SK-N-SH treated with all-trans-retinoic acid at 6 μM for 48 hours (cell line): ENCODE measurements around the gene FSD2.
"Not testable (repeated sequence)": the region's sequence is repeated elsewhere in the genome, so short reads cannot be mapped to it uniquely, and the experiment has no call there.

Source experiments
- ATAC-seq: fragments of 200-7000 bp; cut with Tn5 transposase; 3 replicates; pipeline ENCODE4 v1.9.1; 2020; ENCODE audit warnings: mild to moderate bottlenecking, moderate library complexity
- BACH2 ChIP-seq: fragments of 250-450 bp; sonication (Bioruptor Pico); IDR thresholded peaks from 2 replicates; pipeline ENCODE4 v1.9.0; 2021; ENCODE audit warnings: mild to moderate bottlenecking, borderline replicate concordance
- CSDC2 ChIP-seq: fragments of 250-450 bp; sonication (Bioruptor Pico); IDR thresholded peaks from 2 replicates; pipeline ENCODE4 v1.5.0; 2020; ENCODE audit warnings: mild to moderate bottlenecking, moderate library complexity
- CSRNP3 ChIP-seq: fragments of 250-450 bp; sonication (Bioruptor Pico); IDR thresholded peaks from 2 replicates; pipeline ENCODE4 v1.5.1; 2021; ENCODE audit warnings: mild to moderate bottlenecking, moderate library complexity
- ESRRG ChIP-seq: fragments of 250-450 bp; sonication (Bioruptor Pico); IDR thresholded peaks from 2 replicates; pipeline ENCODE4 v1.6.1; 2021; ENCODE audit warnings: mild to moderate bottlenecking
- GLIS3 ChIP-seq: fragments of 250-450 bp; sonication (Bioruptor Pico); IDR thresholded peaks from 2 replicates; pipeline ENCODE4 v1.5.0; 2020; ENCODE audit warnings: mild to moderate bottlenecking, moderate library complexity
- ISL1 ChIP-seq: fragments of 250-450 bp; sonication (Bioruptor Pico); IDR thresholded peaks from 2 replicates; pipeline ENCODE4 v2.1.2; 2022; ENCODE audit warnings: mild to moderate bottlenecking, moderate library complexity
- PPARA ChIP-seq: fragments of 250-450 bp; sonication (Bioruptor Pico); IDR thresholded peaks from 2 replicates; pipeline ENCODE4 v1.5.0; 2020; ENCODE audit warnings: mild to moderate bottlenecking, borderline replicate concordance
- RARB ChIP-seq: fragments of 250-450 bp; sonication (Bioruptor Pico); IDR thresholded peaks from 2 replicates; pipeline ENCODE4 v1.8.0; 2021; ENCODE audit warnings: mild to moderate bottlenecking, moderate library complexity
- SNAI2 ChIP-seq: fragments of 250-450 bp; sonication (Bioruptor Pico); IDR thresholded peaks from 2 replicates; pipeline ENCODE4 v1.5.0; 2020; ENCODE audit warnings: mild to moderate bottlenecking, moderate library complexity
- TCF4 ChIP-seq: fragments of 250-450 bp; sonication (Bioruptor Pico); IDR thresholded peaks from 2 replicates; pipeline ENCODE4 v1.8.0; 2021; ENCODE audit warnings: mild to moderate bottlenecking, moderate library complexity, borderline replicate concordance
- TOX ChIP-seq: fragments of 250-450 bp; sonication (Bioruptor Pico); IDR thresholded peaks from 2 replicates; pipeline ENCODE4 v1.8.0; 2021; ENCODE audit warnings: mild to moderate bottlenecking, moderate library complexity, borderline replicate concordance
- TSHZ2 ChIP-seq: fragments of 250-450 bp; sonication (Bioruptor Pico); IDR thresholded peaks from 2 replicates; pipeline ENCODE4 v1.5.0; 2020; ENCODE audit warnings: mild to moderate bottlenecking, moderate library complexity
- ZC3H10 ChIP-seq: fragments of 250-450 bp; sonication (Bioruptor Pico); IDR thresholded peaks from 2 replicates; pipeline ENCODE4 v1.5.1; 2021; ENCODE audit warnings: mild to moderate bottlenecking, moderate library complexity
- ZFP3 ChIP-seq: fragments of 250-450 bp; sonication (Bioruptor Pico); IDR thresholded peaks from 2 replicates; pipeline ENCODE4 v1.5.0; 2020; ENCODE audit warnings: mild to moderate bottlenecking, moderate library complexity
- ZFP30 ChIP-seq: fragments of 450-650 bp; formaldehyde crosslinking; IDR thresholded peaks from 2 replicates; pipeline ENCODE4 v1.5.0; 2022; ENCODE audit warnings: mild to moderate bottlenecking, moderate library complexity
- ZNF565 ChIP-seq: fragments of 450-650 bp; formaldehyde crosslinking; conservative IDR thresholded peaks from 2 replicates; pipeline ENCODE4 v1.5.0; 2020; ENCODE audit warnings: low read depth, mild to moderate bottlenecking, moderate library complexity
- ZNF70 ChIP-seq: fragments of 450-650 bp; formaldehyde crosslinking; IDR thresholded peaks from 2 replicates; pipeline ENCODE4 v1.5.0; 2020; ENCODE audit warnings: mild to moderate bottlenecking, moderate library complexity
- ZNF8 ChIP-seq: fragments of 450-650 bp; formaldehyde crosslinking; IDR thresholded peaks from 2 replicates; pipeline ENCODE4 v1.5.0; 2020; ENCODE audit warnings: mild to moderate bottlenecking, moderate library complexity
- TF ChIP-seq, protein P1 (sequence below): fragments of 250-450 bp; sonication (Bioruptor Pico); IDR thresholded peaks from 2 replicates; pipeline ENCODE4 v1.5.1; 2020; ENCODE audit warnings: low read depth, mild to moderate bottlenecking, moderate library complexity
- TF ChIP-seq, protein P2 (sequence below): fragments of 250-450 bp; sonication (Bioruptor Pico); IDR thresholded peaks from 2 replicates; pipeline ENCODE4 v1.8.0; 2021; ENCODE audit warnings: low read depth, mild to moderate bottlenecking, moderate library complexity, borderline replicate concordance
- TF ChIP-seq, protein P3 (sequence below): fragments of 250-450 bp; sonication (Bioruptor Pico); IDR thresholded peaks from 2 replicates; pipeline ENCODE4 v1.8.0; 2020; ENCODE audit warnings: mild to moderate bottlenecking, moderate library complexity, borderline replicate concordance

Gene FSD2

DNA sequence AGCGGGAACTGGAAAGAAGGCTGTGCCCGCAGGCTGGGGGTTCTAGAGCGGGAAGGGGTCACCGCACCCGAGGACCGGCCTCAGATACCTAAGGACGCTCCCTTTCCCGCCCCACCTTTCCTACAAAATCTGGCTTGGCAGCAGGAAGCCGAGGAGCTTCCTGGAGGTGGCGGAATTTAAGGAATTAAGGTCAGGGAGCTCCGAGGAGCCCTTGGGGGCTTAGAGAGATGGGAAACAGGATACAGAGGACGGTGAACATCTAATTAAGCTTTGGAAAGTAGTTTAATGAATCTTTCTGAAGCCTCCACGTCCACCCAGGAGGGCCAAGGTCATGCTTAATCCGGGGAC lies 95.7 kb downstream of the FSD2 start (continued):
- TF ChIP-seq CSRNP3 (CRISPR knock-in tag) (no peak), ZFP3 (CRISPR knock-in tag) (no peak), ZNF8 (CRISPR knock-in tag) (no peak), ZC3H10 (CRISPR knock-in tag) (no peak), ISL1 (CRISPR knock-in tag) (no peak), TCF4 (CRISPR knock-in tag) (no peak), RARB (CRISPR knock-in tag) (no peak), GLIS3 (no peak)
- TF ChIP-seq, all 23 proteins: peak for 0

GRCh38 chr15:82709421-82710207 lies 96.3 kb downstream of the FSD2 start, which contains the start of gene AP3B2:
AP3B2 (minus strand) TSS chr15:82709875; CDS start chr15:82709706, 169 bp downstream.
- peak; percentile 96 for ATAC-seq
- TF ChIP-seq, protein P1, sequence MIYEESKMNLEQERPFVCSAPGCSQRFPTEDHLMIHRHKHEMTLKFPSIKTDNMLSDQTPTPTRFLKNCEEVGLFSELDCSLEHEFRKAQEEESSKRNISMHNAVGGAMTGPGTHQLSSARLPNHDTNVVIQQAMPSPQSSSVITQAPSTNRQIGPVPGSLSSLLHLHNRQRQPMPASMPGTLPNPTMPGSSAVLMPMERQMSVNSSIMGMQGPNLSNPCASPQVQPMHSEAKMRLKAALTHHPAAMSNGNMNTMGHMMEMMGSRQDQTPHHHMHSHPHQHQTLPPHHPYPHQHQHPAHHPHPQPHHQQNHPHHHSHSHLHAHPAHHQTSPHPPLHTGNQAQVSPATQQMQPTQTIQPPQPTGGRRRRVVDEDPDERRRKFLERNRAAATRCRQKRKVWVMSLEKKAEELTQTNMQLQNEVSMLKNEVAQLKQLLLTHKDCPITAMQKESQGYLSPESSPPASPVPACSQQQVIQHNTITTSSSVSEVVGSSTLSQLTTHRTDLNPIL (CRISPR knock-in tag), result no peak
- TF ChIP-seq CSDC2 (CRISPR knock-in tag) (no peak; the same call in 1 of the 2 replicates), ZC3H10 (CRISPR knock-in tag) (no peak)

DNA sequence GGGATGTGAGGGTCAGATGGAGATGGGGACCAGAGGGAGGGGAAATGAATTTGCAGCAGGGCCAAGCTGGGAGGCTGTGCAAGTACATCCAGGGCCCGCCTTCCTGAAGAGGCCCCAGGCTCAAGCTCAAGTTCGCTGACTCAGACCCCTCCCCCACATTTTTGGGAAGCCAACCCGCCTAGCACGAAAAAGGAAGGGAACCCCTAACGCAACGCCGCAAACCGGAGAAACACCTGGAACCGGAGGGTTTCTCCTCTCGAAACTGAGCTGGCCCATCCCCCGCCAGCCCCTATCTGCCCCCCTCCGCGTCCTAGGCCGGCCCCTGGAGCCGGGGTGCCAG lies 96.8 kb downstream of the FSD2 start:
- TF ChIP-seq RARB (CRISPR knock-in tag), result no peak
- no peak for TF ChIP-seq TOX (CRISPR knock-in tag)
- TF ChIP-seq, protein P1 (CRISPR knock-in tag), result no peak
- TF ChIP-seq CSRNP3 (CRISPR knock-in tag), result no peak
- TF ChIP-seq TCF4 (CRISPR knock-in tag), result no peak
- TF ChIP-seq, protein P2, sequence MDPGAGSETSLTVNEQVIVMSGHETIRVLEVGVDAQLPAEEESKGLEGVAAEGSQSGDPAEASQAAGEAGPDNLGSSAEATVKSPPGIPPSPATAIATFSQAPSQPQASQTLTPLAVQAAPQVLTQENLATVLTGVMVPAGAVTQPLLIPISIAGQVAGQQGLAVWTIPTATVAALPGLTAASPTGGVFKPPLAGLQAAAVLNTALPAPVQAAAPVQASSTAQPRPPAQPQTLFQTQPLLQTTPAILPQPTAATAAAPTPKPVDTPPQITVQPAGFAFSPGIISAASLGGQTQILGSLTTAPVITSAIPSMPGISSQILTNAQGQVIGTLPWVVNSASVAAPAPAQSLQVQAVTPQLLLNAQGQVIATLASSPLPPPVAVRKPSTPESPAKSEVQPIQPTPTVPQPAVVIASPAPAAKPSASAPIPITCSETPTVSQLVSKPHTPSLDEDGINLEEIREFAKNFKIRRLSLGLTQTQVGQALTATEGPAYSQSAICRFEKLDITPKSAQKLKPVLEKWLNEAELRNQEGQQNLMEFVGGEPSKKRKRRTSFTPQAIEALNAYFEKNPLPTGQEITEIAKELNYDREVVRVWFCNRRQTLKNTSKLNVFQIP (CRISPR knock-in tag), result no peak
- no peak for TF ChIP-seq ZNF8 (CRISPR knock-in tag)
- no peak for TF ChIP-seq TSHZ2 (CRISPR knock-in tag)
- no peak for TF ChIP-seq GLIS3
- TF ChIP-seq ZNF70, result no peak
- TF ChIP-seq, protein P3, sequence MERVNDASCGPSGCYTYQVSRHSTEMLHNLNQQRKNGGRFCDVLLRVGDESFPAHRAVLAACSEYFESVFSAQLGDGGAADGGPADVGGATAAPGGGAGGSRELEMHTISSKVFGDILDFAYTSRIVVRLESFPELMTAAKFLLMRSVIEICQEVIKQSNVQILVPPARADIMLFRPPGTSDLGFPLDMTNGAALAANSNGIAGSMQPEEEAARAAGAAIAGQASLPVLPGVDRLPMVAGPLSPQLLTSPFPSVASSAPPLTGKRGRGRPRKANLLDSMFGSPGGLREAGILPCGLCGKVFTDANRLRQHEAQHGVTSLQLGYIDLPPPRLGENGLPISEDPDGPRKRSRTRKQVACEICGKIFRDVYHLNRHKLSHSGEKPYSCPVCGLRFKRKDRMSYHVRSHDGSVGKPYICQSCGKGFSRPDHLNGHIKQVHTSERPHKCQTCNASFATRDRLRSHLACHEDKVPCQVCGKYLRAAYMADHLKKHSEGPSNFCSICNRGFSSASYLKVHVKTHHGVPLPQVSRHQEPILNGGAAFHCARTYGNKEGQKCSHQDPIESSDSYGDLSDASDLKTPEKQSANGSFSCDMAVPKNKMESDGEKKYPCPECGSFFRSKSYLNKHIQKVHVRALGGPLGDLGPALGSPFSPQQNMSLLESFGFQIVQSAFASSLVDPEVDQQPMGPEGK (CRISPR knock-in tag), result no peak
- TF ChIP-seq CSDC2 (CRISPR knock-in tag), result no peak
- TF ChIP-seq ZFP30 (CRISPR knock-in tag), result no peak
- no peak for TF ChIP-seq ESRRG (CRISPR knock-in tag)
- no peak for TF ChIP-seq ISL1 (CRISPR knock-in tag)
- TF ChIP-seq ZNF565, result no peak
- no peak for TF ChIP-seq BACH2 (CRISPR knock-in tag)
- no peak for TF ChIP-seq SNAI2
- TF ChIP-seq PPARA (CRISPR knock-in tag), result no peak
- ATAC-seq, result no peak

DNA sequence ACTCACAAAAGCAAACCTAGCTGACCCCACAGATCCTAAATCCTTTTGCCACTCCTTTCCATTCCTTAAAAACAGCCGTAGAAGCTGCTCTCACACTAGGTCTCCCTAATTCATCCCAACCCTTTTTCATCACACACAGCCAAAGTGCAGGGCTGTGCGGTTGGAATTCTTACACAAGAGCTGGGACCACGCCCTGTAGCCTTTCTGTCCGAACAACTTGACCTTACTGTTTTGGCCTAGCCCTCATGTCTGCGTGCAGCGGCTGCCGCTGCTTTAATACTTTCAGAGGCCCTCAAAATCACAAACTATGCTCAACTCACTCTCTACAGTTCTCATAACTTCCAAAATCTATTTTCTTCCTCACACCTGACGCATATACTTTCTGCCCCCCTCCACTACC lies 100.0 kb downstream of the FSD2 start:
- not testable (repeated sequence) for ATAC-seq
